Activated CD4-positive, CD25-positive, alpha-beta regulatory T cell treated with anti-CD3 and anti-CD28 coated beads, Interleukin-2, amount 50 U/mL, for 24 hours (primary cell): ENCODE measurements around the gene FGD5.

Experiments used
- ATAC-seq, 2 donors: fragments of 150-1000 bp; cut with Tn5 transposase; one replicate each; pipeline ENCODE4 v1.10.0; 2021; ENCODE audit warnings: mild to moderate bottlenecking in 1 of 2, moderate library complexity in 1 of 2

FGD5 gene

GRCh38 chr3:14857506-14857905, 38.7 kb downstream of the FGD5 start:
- ATAC-seq: no peak

- no peak for ATAC-seq
Observed at GRCh38 chr3:14858105-14858504, 39.3 kb downstream of the FGD5 start.

- ATAC-seq: no peak
Observed at GRCh38 chr3:14859880-14860279, 41.1 kb downstream of the FGD5 start.

- no peak for ATAC-seq
Observed at GRCh38 chr3:14861031-14861430, 42.3 kb downstream of the FGD5 start.

GRCh38 chr3:14861446-14862302, 42.9 kb downstream of the FGD5 start:
- ATAC-seq: no peak

- ATAC-seq: no peak
Observed at GRCh38 chr3:14862303-14862660, 43.5 kb downstream of the FGD5 start.

- no peak for ATAC-seq
Observed at GRCh38 chr3:14862661-14863230, 44.0 kb downstream of the FGD5 start.

- ATAC-seq: no peak
Observed at GRCh38 chr3:14863333-14864100, 44.8 kb downstream of the FGD5 start.

- ATAC-seq: no peak
Observed at GRCh38 chr3:14864131-14864530, 45.4 kb downstream of the FGD5 start.

- no peak for ATAC-seq
Observed at GRCh38 chr3:14866627-14867026, 47.9 kb downstream of the FGD5 start.

- ATAC-seq: no peak
Observed at GRCh38 chr3:14867936-14868570, 49.3 kb downstream of the FGD5 start.

GRCh38 chr3:14869917-14870782, 51.4 kb downstream of the FGD5 start:
- ATAC-seq: no peak

- no peak for ATAC-seq
Observed at GRCh38 chr3:14870783-14871060, 52.0 kb downstream of the FGD5 start.

GRCh38 chr3:14871456-14872200, 52.9 kb downstream of the FGD5 start:
- ATAC-seq: no peak

- no peak for ATAC-seq
Observed at GRCh38 chr3:14872706-14873105, 53.9 kb downstream of the FGD5 start.

- no peak for ATAC-seq
Observed at GRCh38 chr3:14874784-14875183, 56.0 kb downstream of the FGD5 start.

GRCh38 chr3:14875411-14876175, 56.8 kb downstream of the FGD5 start:
- ATAC-seq: no peak

- no peak for ATAC-seq
Observed at GRCh38 chr3:14876921-14877333, 58.2 kb downstream of the FGD5 start.

GRCh38 chr3:14877469-14877868, 58.7 kb downstream of the FGD5 start:
- ATAC-seq: no peak

- no peak for ATAC-seq
Observed at GRCh38 chr3:14879211-14879874, 60.6 kb downstream of the FGD5 start.
